ENCODE data around the gene FAM111A.
A peak's percentile ranks its signal among the peaks of the same experiment; 100 is the strongest.
"Not testable (repeated sequence)": the region's sequence is repeated elsewhere in the genome, so short reads cannot be mapped to it uniquely, and the experiment has no call there.

Gene FAM111A

GRCh38 chr11:59142530-59143507 is at the start of gene FAM111A:
TSS of gene FAM111A (plus strand) at chr11:59142856. CDS start at chr11:59148873, 6,017 bp downstream.
- TF ChIP-seq CTCF (IDR thresholded peaks at IDR 0.05; ENCODE audit: insufficient read depth, low read length, missing control alignments), result peak; percentile 54
- ChIA-PET CTCF (interaction anchor here (1.1 to 7.6 kb wide), 8 partner anchors 9 to 184 kb away, joined by 3 to 73 read pairs (median 8); partner anchors contain the start of gene DTX4), POLR2A (interaction anchor here (0.5 to 1.1 kb wide), 4 partner anchors 16 to 1398 kb away, joined by 3 read pairs; no protein-coding TSS in a partner anchor)
- peak; percentile 36 for DNase-seq (ENCODE audit: low read depth, low spot score)
- peak within 1 kb of the TSS; percentile 92 for H3K4me3 ChIP-seq (ENCODE audit: low read depth, low read length)

- POLR2A ChIA-PET; H3K4me3 ChIP-seq (ENCODE audit: low read depth, low read length); DNase-seq (ENCODE audit: low read depth, low spot score): not testable (repeated sequence)
- CTCF ChIA-PET, result interaction anchor here (1.6 kb wide), 1 partner anchor 43 kb away, joined by 5 read pairs; no protein-coding TSS in a partner anchor
Observed at GRCh38 chr11:59093576-59093975, 49.1 kb upstream of the FAM111A start.

DNA sequence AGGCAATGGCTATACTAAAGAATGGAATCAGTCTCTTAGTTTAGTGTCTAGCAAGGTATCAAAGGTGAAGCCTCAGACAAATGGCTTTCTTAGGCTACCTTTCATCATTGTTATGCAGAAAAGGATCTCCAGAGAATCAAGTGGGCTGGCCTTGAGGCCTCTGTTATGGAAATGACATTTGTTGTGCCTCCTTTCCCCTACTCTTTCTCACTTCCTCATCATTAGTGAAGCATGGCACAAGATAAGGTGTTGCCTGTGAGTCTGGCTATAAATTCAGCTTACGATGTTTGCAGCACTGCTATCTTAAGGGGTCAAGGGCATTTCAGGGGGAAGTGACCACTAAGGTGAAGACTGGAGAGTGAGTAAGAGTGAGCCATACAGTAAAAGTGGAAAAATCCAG is 47.4 kb upstream of the FAM111A start:
- POLR2A ChIA-PET; DNase-seq (ENCODE audit: low read depth, low spot score); H3K4me3 ChIP-seq (ENCODE audit: low read depth, low read length): not testable (repeated sequence)
- CTCF ChIA-PET, result interaction anchor here (1.2 to 5.3 kb wide), 4 partner anchors 40 to 66 kb away, joined by 4 to 67 read pairs (median 28); no protein-coding TSS in a partner anchor

DNA sequence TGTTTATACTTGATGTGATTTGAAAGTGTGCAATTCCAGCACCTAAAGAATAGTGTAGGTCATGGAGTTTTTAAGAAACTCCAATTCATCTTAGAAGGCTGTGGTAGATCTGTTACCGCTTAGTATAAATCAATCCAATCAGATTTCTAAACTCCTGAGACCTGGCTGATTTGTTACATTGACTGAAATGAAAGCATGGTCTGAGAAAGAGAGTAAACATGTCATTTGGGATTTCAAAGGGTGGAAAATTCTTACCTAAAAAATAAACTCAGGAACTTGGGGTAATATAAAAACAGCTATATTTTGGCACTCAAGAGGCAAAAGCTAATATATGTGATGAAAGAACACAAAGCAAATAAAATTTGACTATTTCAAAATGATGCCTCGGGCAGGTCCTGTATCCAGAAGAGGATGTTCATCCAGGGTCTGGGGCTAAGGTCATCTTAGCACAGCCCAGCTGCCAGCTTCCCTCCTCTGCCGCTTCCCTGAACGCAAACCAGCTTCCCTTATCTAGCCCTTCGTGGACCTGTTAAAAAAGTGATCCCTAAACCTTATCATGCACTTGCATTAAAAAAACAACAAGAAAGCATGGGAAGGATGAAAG is 46.6 kb upstream of the FAM111A start:
- H3K4me3 ChIP-seq (ENCODE audit: low read depth, low read length); POLR2A ChIA-PET; DNase-seq (ENCODE audit: low read depth, low spot score): not testable (repeated sequence)
- CTCF ChIA-PET, result interaction anchor here (0.6 to 5.3 kb wide), 8 partner anchors 10 to 67 kb away, joined by 3 to 67 read pairs (median 6); partner anchors contain the start of gene FAM111B

DNA sequence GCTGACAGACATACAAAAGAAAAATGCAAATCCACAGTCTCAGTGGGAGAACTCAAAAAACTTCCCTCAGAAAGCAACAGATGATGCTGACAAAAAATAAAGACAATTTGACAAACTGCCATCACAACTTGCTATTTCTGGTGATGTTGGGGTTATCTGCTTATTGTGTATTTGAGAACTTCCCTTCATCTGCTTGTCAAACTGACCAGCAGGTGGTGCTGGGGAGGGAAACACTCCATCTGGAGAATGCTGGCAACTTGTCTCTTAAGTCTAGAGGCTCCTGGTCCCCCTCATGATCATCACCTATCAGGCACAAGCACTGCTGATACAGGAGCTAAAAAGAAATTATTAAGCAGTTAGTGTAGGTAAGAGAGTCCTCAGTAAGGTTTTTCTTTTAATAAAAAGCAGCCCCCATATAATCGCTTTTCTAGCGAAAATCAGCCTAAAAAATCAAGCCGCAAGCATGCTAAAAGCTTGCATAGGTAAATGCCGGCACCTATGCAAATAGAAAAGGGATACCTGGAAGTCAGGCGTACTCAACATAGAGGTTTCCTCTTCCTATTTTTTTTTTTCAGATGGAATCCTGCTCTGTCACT is 45.4 kb upstream of the FAM111A start:
- H3K4me3 ChIP-seq (ENCODE audit: low read depth, low read length), result no peak overlapping the region
- ChIA-PET CTCF (interaction anchor here (0.6 to 5.3 kb wide), 20 partner anchors 11 to 490 kb away, joined by 3 to 67 read pairs (median 4); partner anchors contain the start of genes DTX4 and FAM111B), POLR2A (no interaction called here)
- DNase-seq (ENCODE audit: low read depth, low spot score), result no peak
- peak; percentile 68 for TF ChIP-seq CTCF (IDR thresholded peaks at IDR 0.05; ENCODE audit: insufficient read depth, low read length, missing control alignments)

DNA sequence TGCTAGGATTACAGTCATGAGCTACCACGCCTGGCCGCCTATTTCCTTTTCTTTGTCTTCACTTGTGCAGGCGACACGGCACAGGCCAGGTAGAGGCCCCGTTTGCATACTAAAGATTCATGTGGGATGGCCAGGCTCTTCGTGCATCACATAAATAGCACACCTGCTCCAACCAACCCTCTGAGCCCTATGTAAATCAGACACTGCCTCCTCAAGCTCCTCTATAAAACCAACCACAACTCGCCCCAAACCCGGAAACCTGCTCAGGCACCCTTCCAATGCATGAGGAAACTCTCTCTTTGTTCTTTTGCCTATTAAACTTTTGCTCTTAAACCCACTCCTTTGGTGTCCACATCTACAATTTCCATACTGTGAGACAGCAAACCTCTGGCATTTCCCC is 44.7 kb upstream of the FAM111A start:
- POLR2A ChIA-PET; H3K4me3 ChIP-seq (ENCODE audit: low read depth, low read length); DNase-seq (ENCODE audit: low read depth, low spot score): not testable (repeated sequence)
- CTCF ChIA-PET, result interaction anchor here (0.6 to 5.3 kb wide), 19 partner anchors 10 to 108 kb away, joined by 3 to 67 read pairs (median 4); partner anchors contain the start of genes DTX4 and FAM111B

DNA sequence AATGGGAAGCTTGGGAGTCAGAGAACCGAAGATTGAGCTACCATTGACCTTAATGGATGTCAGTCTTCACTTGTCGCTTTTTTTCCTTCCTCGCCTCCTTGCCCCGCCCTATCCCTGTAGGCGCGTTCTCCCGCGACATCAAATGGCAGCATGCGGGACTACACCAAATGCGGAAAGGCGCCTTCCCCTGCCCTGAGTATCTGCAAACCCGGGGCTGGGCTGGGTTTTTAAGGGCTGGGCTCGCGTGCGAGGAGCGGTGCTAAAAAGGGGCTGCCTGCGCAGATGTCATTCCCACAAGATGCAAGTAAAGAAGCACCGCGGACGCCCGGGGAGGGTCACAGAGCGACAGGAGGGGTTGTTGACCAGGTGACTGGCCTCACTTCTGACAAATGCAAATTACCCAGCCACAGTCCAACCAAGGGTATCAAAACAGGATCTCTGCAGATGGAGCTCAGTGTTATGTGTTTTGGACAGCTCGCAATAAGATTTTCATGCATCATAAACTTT is 40.3 kb upstream of the FAM111A start:
- TF ChIP-seq CTCF (IDR thresholded peaks at IDR 0.05; ENCODE audit: insufficient read depth, low read length, missing control alignments), result peak; percentile 43
- DNase-seq (ENCODE audit: low read depth, low spot score), result no peak
- POLR2A ChIA-PET, result no interaction called here
- peak overlapping the region; percentile 39 for H3K4me3 ChIP-seq (ENCODE audit: low read depth, low read length)
- CTCF ChIA-PET, result interaction anchor here (1.0 to 2.8 kb wide), 3 partner anchors 33 to 56 kb away, joined by 3 to 10 read pairs (median 5); no protein-coding TSS in a partner anchor

All from AG04449 (cell line).